Lower leg skin (tissue), 4 donors: ENCODE results near the gene KLHL11. TPM values are rescaled to one million over a fixed set of nuclear protein-coding genes. Genes with fewer than 3 reads are reported as not detected.

Source experiments
- DNase-seq, 2 donors: peaks; one replicate each; pipeline ENCODE4 v3.0.0-alpha.2; 2019; ENCODE audit warnings: low spot score in 2 of 2
- H3K4me3 ChIP-seq: fragments of 200-600 bp; sonication (generic); 2 replicates; pipeline ENCODE4 v1.5.1; 2017; ENCODE audit warnings: mild to moderate bottlenecking, low read depth; ENCODE audit not compliant: poor library complexity, severe bottlenecking
- POLR2A ChIP-seq, 2 donors: fragments of 450-650 bp; IDR thresholded peaks; one replicate each; pipeline ENCODE4 v1.6.1; 2016 to 2017; ENCODE audit warnings: antibody characterized with exemption in 2 of 2, mild to moderate bottlenecking in 1 of 2, moderate library complexity in 1 of 2
- WGBS, 2 donors: methylation state at CpG; one replicate each; pipeline ENCODE4 v1.1.5; 2018; 5-methylcytosine and 5-hydroxymethylcytosine counted together
- intact Hi-C: fragments of 100-400 bp; cut with DNase I; formaldehyde crosslinking; loops from one replicate; pipeline ENCODE4 v1.15.0; 2023; ENCODE audit warnings: low total_unique reads
- total RNA-seq, 4 donors: library from RNA; depleted of rRNA; stranded (reverse); fragments of >200 nt; gene quantifications; one replicate each; pipeline ENCODE4 v1.1.0, GENCODE V29; 2016
- TF ChIP-seq, protein P1 (sequence below), 3 donors: fragments of 450-650 bp; IDR thresholded peaks; one replicate each; pipeline ENCODE4 v1.5.1; 2016; ENCODE audit warnings: antibody characterized with exemption in 3 of 3, mild to moderate bottlenecking in 3 of 3, moderate library complexity in 2 of 3

The KLHL11 gene
- total RNA-seq, 4 donors from 2014 or later: 23.6 to 27.7 (median 25.2) TPM

DNA sequence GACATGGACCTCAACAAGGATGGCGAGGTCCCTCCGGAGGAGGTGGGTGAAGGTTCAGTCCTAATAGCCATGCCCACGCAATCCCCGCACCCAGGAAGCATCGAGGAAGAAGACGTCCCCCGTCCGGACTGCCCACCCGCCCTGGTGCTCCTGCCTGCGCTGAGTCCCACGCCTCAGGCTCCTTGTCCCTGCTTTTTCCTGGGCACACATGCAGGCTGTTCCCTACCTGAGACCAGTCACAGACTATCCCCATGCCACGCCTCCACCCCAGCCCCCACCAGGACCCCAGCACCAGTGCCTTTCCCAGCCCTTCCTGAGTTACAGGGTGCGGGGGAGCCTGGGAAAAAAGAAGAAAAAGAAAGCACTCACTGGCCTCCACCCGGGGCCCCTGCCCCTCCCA is 43.4 kb downstream of the KLHL11 start:
- 88 to 89% methylated on average over 14 of the region's 14 CpGs for WGBS, 2 donors
- no peak overlapping the region for H3K4me3 ChIP-seq
- TF ChIP-seq POLR2A (IDR thresholded peaks at IDR 0.05): no peak
- TF ChIP-seq, protein P1, sequence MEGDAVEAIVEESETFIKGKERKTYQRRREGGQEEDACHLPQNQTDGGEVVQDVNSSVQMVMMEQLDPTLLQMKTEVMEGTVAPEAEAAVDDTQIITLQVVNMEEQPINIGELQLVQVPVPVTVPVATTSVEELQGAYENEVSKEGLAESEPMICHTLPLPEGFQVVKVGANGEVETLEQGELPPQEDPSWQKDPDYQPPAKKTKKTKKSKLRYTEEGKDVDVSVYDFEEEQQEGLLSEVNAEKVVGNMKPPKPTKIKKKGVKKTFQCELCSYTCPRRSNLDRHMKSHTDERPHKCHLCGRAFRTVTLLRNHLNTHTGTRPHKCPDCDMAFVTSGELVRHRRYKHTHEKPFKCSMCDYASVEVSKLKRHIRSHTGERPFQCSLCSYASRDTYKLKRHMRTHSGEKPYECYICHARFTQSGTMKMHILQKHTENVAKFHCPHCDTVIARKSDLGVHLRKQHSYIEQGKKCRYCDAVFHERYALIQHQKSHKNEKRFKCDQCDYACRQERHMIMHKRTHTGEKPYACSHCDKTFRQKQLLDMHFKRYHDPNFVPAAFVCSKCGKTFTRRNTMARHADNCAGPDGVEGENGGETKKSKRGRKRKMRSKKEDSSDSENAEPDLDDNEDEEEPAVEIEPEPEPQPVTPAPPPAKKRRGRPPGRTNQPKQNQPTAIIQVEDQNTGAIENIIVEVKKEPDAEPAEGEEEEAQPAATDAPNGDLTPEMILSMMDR (IDR thresholded peaks at IDR 0.05): no peak
- intact Hi-C loops: no loop called here
- no peak for DNase-seq

GRCh38 chr17:41818024-41818423 is 47.2 kb downstream of the KLHL11 start:
- 94 to 99% methylated on average over 20 of the region's 20 CpGs for WGBS, 2 donors
- intact Hi-C loops: no loop called here
- no peak for TF ChIP-seq POLR2A (IDR thresholded peaks at IDR 0.05)
- TF ChIP-seq, protein P1 (IDR thresholded peaks at IDR 0.05): no peak
- no peak overlapping the region for H3K4me3 ChIP-seq
- DNase-seq: no peak

- TF ChIP-seq, protein P1 (IDR thresholded peaks at IDR 0.05): no peak
- no peak for TF ChIP-seq POLR2A (IDR thresholded peaks at IDR 0.05)
- no peak for DNase-seq
- H3K4me3 ChIP-seq: no peak overlapping the region
- WGBS, 2 donors: 94 to 95% methylated on average over 20 to 22 of the region's 23 CpGs
- intact Hi-C loops: no loop called here
Observed at GRCh38 chr17:41816637-41817320, 48.4 kb downstream of the KLHL11 start.

- intact Hi-C loops: no loop called here
- TF ChIP-seq, protein P1 (IDR thresholded peaks at IDR 0.05): no peak
- TF ChIP-seq POLR2A (IDR thresholded peaks at IDR 0.05): no peak
- H3K4me3 ChIP-seq: no peak overlapping the region
- WGBS, 2 donors: 43 to 50% methylated on average over 1 of the region's 1 CpG
- no peak for DNase-seq
Observed at GRCh38 chr17:41814195-41814594, 51.0 kb downstream of the KLHL11 start.

DNA sequence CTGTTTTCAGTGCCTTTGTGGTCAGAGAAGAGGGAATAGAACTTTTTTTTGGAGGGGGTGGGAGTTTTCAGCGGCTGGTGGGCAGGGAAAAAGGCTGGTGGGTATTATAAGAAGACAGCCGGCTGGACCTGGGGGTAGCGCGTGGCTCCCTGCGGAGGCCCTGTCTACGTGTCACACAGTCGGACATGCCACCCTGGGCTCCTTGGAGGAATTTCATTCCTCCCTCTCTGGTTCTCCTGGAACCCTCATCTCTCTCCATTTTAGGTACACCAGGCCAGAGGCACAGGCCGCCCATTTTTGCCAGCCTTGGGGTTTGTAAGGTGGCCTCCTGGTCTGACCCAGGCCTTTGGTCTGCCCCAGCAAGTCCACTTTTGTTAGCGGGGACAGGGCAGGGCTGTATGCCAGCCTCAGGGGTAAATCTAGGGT is 51.5 kb downstream of the KLHL11 start:
- DNase-seq: no peak
- TF ChIP-seq, protein P1 (IDR thresholded peaks at IDR 0.05): no peak
- no peak for TF ChIP-seq POLR2A (IDR thresholded peaks at IDR 0.05)
- intact Hi-C loops: no loop called here
- WGBS, 2 donors: 66 to 69% methylated on average over 9 of the region's 9 CpGs
- H3K4me3 ChIP-seq: no peak overlapping the region
